K562 (cell line): ENCODE results near the gene UBA1. TPM values are rescaled to one million over a fixed set of nuclear protein-coding genes. Genes with fewer than 3 reads are reported as not detected.

ENCODE experiments used
- BCOR ChIP-seq: fragments of 450-650 bp; IDR thresholded peaks from 2 replicates; pipeline ENCODE4 v1.6.1; 2016
- DPF2 ChIP-seq: fragments of 450-650 bp; IDR thresholded peaks from 2 replicates; pipeline ENCODE4 v1.6.1; 2016
- ESRRA ChIP-seq: fragments of 450-650 bp; IDR thresholded peaks from 2 replicates; pipeline ENCODE4 v1.6.1; 2014; ENCODE audit warnings: low read depth, mild to moderate bottlenecking, moderate library complexity, borderline replicate concordance
- GABPB1 ChIP-seq: sonication (generic); formaldehyde crosslinking; IDR thresholded peaks from 2 replicates; pipeline ENCODE4 v1.8.0; 2022; ENCODE audit warnings: mild to moderate bottlenecking, missing genetic modification reagents
- KLF1 ChIP-seq: fragments of 450-650 bp; IDR thresholded peaks from 2 replicates; pipeline ENCODE4 v1.6.1; 2016; ENCODE audit warnings: missing genetic modification characterization, missing compliant biosample characterization
- NCOA1 ChIP-seq: fragments of 450-650 bp; IDR thresholded peaks from 2 replicates; pipeline ENCODE4 v1.6.1; 2016; ENCODE audit warnings: low read depth
- POLR2A ChIP-seq: fragments of 450-650 bp; conservative IDR thresholded peaks from 2 replicates; pipeline ENCODE4 v1.6.1; 2016
- TRIM24 ChIP-seq, 2 experiments: fragments of 450-650 bp; IDR thresholded peaks; 2 replicates each; pipeline ENCODE4 v1.6.1; 2016
- TRIM28 ChIP-seq: fragments of 450-650 bp; IDR thresholded peaks from 2 replicates; pipeline ENCODE4 v1.6.1; 2017
- polyA plus RNA-seq, 8 experiments: library from polyadenylated mRNA; depleted of rRNA in 4 of 8; stranded (reverse) in 5 of 8; unstranded in 3 of 8; fragments of >200 nt; fragmentation: Nextera tagmentation in 2 of 8; fragmentation: Illumina TruSeq in 1 of 8; extraction: Ambion mirVana in 2 of 8; extraction: Trizol in 1 of 8; gene quantifications; 2 replicates each; pipeline versions ENCODE4 v1.2.1 to v1.2.3, GENCODE V29; 2011 to 2014; ENCODE audit warnings: inconsistent platforms in 1 of 8, missing spikeins in 1 of 8
- total RNA-seq, 7 experiments: library from RNA; depleted of rRNA in 6 of 7; stranded (reverse); fragments of >200 nt in 6 of 7; fragmentation: Illumina TruSeq in 2 of 7; extraction: Trizol in 2 of 7; gene quantifications; 2 replicates each; pipeline versions ENCODE4 v1.2.1 to v1.2.3, GENCODE V29; 2011 to 2021; ENCODE audit warnings: low replicate concordance in 1 of 7
- TF ChIP-seq, protein P1 (sequence below), 2 experiments: fragments of 450-650 bp in 1 of 2; IDR thresholded peaks; 2 replicates each; pipeline ENCODE4 v1.6.1; 2011 to 2017; ENCODE audit warnings: low read depth in 2 of 2, antibody characterized with exemption in 1 of 2, borderline replicate concordance in 1 of 2, low read length in 1 of 2, mild to moderate bottlenecking in 1 of 2, mixed read lengths in 1 of 2; ENCODE audit not compliant: control insufficient read depth in 1 of 2
- TF ChIP-seq, protein P2 (sequence below): fragments of 450-650 bp; IDR thresholded peaks from 2 replicates; pipeline ENCODE4 v1.6.1; 2018; ENCODE audit not compliant: partially characterized antibody
- TF ChIP-seq, protein P3 (sequence below): fragments of 450-650 bp; formaldehyde crosslinking; IDR thresholded peaks from 2 replicates; pipeline ENCODE4 v1.4.0; 2020; ENCODE audit warnings: mild to moderate bottlenecking, moderate library complexity
- TF ChIP-seq, protein P4 (sequence below): sonication (generic); formaldehyde crosslinking; IDR thresholded peaks from 2 replicates; pipeline ENCODE4 v1.8.0; 2022; ENCODE audit warnings: mild to moderate bottlenecking, missing genetic modification reagents
- TF ChIP-seq, protein P5 (sequence below): fragments of 450-650 bp; formaldehyde crosslinking; IDR thresholded peaks from 2 replicates; pipeline ENCODE4 v1.4.0; 2022; ENCODE audit warnings: missing genetic modification characterization

UBA1 gene
- total and polyA plus RNA-seq, 9 of the 15 experiments (the other 6 are each of a cell fraction or from before 2014, with no cell fraction given), result 32.0 to 174 (median 93.6) TPM

DNA sequence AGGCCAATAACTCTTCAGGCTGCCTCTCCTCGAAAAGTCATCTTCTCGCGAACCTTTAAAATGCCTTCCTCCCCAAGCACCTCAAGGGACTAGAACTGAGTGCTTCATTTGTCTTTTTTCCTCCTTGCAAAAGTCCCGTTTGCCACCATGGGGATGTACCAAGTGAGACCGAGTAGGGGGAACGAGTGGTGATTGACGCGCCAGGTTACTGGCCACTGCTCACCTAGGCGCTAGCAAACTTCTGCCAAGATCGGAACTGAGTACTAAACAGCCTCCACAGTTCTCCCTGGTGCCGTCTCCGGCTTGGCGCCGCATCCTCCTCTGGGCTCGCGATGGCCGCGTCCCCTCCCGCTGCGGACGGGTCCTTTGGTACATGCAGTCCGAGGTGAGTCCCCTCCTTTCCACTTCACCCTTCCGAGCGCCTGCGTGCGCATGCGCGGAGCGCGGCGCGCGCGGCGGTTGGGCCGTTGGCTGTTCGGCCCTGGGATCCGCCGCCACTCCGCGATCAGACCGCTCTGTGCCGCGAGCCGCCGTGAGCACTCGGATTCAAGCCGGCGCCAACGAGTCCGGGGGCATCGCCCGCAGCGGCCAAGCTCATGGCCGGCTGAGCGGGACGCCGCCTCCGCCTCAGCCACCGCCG, 24.8 kb downstream of the UBA1 start, which contains the start of gene CDK16 (continued):
- TF ChIP-seq, protein P1, sequence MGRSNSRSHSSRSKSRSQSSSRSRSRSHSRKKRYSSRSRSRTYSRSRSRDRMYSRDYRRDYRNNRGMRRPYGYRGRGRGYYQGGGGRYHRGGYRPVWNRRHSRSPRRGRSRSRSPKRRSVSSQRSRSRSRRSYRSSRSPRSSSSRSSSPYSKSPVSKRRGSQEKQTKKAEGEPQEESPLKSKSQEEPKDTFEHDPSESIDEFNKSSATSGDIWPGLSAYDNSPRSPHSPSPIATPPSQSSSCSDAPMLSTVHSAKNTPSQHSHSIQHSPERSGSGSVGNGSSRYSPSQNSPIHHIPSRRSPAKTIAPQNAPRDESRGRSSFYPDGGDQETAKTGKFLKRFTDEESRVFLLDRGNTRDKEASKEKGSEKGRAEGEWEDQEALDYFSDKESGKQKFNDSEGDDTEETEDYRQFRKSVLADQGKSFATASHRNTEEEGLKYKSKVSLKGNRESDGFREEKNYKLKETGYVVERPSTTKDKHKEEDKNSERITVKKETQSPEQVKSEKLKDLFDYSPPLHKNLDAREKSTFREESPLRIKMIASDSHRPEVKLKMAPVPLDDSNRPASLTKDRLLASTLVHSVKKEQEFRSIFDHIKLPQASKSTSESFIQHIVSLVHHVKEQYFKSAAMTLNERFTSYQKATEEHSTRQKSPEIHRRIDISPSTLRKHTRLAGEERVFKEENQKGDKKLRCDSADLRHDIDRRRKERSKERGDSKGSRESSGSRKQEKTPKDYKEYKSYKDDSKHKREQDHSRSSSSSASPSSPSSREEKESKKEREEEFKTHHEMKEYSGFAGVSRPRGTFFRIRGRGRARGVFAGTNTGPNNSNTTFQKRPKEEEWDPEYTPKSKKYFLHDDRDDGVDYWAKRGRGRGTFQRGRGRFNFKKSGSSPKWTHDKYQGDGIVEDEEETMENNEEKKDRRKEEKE (IDR thresholded peaks at IDR 0.05; ENCODE audit: borderline replicate concordance in 1 of 2, control insufficient read depth in 1 of 2, low read depth in 2 of 2, low read length in 1 of 2), result peak in 1 of 2 experiments; percentile 97; a peak in 2 of 4 replicates
- TF ChIP-seq, protein P2, sequence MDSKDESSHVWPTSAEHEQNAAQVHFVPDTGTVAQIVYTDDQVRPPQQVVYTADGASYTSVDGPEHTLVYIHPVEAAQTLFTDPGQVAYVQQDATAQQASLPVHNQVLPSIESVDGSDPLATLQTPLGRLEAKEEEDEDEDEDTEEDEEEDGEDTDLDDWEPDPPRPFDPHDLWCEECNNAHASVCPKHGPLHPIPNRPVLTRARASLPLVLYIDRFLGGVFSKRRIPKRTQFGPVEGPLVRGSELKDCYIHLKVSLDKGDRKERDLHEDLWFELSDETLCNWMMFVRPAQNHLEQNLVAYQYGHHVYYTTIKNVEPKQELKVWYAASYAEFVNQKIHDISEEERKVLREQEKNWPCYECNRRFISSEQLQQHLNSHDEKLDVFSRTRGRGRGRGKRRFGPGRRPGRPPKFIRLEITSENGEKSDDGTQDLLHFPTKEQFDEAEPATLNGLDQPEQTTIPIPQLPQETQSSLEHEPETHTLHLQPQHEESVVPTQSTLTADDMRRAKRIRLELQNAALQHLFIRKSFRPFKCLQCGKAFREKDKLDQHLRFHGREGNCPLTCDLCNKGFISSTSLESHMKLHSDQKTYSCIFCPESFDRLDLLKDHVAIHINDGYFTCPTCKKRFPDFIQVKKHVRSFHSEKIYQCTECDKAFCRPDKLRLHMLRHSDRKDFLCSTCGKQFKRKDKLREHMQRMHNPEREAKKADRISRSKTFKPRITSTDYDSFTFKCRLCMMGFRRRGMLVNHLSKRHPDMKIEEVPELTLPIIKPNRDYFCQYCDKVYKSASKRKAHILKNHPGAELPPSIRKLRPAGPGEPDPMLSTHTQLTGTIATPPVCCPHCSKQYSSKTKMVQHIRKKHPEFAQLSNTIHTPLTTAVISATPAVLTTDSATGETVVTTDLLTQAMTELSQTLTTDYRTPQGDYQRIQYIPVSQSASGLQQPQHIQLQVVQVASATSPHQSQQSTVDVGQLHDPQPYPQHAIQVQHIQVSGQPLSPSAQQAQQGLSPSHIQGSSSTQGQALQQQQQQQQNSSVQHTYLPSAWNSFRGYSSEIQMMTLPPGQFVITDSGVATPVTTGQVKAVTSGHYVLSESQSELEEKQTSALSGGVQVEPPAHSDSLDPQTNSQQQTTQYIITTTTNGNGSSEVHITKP, result peak; percentile 100
- TF ChIP-seq, protein P3, sequence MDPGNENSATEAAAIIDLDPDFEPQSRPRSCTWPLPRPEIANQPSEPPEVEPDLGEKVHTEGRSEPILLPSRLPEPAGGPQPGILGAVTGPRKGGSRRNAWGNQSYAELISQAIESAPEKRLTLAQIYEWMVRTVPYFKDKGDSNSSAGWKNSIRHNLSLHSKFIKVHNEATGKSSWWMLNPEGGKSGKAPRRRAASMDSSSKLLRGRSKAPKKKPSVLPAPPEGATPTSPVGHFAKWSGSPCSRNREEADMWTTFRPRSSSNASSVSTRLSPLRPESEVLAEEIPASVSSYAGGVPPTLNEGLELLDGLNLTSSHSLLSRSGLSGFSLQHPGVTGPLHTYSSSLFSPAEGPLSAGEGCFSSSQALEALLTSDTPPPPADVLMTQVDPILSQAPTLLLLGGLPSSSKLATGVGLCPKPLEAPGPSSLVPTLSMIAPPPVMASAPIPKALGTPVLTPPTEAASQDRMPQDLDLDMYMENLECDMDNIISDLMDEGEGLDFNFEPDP (CRISPR knock-in tag), result no peak
- TF ChIP-seq POLR2A (peak; percentile 83), BCOR (peak; percentile 48; the same call in 1 of the 2 replicates), DPF2 (peak; percentile 48; the same call in 1 of the 2 replicates), NCOA1 (0 out of 2 replicates have a peak, but pooled peaks have one; percentile 47), GABPB1 (no peak; the same call in 1 of the 2 replicates), KLF1 (tag) (no peak), ESRRA (no peak), TRIM28 (0 out of 2 replicates have a peak, but pooled peaks have one; percentile 36), TRIM24 (IDR thresholded peaks at IDR 0.05) (peak in 1 of 2 experiments; percentile 65; a peak in 1 of 4 replicates)
- TF ChIP-seq, protein P4, sequence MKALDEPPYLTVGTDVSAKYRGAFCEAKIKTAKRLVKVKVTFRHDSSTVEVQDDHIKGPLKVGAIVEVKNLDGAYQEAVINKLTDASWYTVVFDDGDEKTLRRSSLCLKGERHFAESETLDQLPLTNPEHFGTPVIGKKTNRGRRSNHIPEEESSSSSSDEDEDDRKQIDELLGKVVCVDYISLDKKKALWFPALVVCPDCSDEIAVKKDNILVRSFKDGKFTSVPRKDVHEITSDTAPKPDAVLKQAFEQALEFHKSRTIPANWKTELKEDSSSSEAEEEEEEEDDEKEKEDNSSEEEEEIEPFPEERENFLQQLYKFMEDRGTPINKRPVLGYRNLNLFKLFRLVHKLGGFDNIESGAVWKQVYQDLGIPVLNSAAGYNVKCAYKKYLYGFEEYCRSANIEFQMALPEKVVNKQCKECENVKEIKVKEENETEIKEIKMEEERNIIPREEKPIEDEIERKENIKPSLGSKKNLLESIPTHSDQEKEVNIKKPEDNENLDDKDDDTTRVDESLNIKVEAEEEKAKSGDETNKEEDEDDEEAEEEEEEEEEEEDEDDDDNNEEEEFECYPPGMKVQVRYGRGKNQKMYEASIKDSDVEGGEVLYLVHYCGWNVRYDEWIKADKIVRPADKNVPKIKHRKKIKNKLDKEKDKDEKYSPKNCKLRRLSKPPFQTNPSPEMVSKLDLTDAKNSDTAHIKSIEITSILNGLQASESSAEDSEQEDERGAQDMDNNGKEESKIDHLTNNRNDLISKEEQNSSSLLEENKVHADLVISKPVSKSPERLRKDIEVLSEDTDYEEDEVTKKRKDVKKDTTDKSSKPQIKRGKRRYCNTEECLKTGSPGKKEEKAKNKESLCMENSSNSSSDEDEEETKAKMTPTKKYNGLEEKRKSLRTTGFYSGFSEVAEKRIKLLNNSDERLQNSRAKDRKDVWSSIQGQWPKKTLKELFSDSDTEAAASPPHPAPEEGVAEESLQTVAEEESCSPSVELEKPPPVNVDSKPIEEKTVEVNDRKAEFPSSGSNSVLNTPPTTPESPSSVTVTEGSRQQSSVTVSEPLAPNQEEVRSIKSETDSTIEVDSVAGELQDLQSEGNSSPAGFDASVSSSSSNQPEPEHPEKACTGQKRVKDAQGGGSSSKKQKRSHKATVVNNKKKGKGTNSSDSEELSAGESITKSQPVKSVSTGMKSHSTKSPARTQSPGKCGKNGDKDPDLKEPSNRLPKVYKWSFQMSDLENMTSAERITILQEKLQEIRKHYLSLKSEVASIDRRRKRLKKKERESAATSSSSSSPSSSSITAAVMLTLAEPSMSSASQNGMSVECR, result peak; percentile 83
- TF ChIP-seq, protein P5, sequence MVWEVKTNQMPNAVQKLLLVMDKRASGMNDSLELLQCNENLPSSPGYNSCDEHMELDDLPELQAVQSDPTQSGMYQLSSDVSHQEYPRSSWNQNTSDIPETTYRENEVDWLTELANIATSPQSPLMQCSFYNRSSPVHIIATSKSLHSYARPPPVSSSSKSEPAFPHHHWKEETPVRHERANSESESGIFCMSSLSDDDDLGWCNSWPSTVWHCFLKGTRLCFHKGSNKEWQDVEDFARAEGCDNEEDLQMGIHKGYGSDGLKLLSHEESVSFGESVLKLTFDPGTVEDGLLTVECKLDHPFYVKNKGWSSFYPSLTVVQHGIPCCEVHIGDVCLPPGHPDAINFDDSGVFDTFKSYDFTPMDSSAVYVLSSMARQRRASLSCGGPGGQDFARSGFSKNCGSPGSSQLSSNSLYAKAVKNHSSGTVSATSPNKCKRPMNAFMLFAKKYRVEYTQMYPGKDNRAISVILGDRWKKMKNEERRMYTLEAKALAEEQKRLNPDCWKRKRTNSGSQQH (CRISPR knock-in tag), result peak; percentile 38; the same call in 1 of the 2 replicates
